ENCODE data around the gene BICD1.
A peak's percentile ranks its signal among the peaks of the same experiment; 100 is the strongest.

The BICD1 gene

DNA sequence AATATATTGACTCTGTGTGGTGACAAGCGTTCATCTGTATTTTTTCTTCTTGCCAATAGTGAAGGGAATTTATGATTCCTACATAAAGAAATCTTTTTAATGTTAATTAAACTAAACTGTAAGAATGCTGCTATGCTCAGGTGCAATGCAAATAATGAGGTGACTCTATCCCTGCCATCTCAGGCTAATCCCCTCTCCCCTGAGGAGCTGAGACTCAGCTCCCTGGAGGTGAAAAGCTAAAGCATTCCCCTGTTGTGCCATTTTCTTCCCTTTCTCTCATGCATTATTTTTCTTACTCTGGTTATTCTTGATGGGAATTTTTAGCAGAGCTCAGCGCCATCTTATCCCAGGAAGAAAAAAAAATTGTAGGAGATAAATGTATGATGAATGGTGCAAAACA, 178.8 kb downstream of the BICD1 start:
- DNase-seq = no peak

DNA sequence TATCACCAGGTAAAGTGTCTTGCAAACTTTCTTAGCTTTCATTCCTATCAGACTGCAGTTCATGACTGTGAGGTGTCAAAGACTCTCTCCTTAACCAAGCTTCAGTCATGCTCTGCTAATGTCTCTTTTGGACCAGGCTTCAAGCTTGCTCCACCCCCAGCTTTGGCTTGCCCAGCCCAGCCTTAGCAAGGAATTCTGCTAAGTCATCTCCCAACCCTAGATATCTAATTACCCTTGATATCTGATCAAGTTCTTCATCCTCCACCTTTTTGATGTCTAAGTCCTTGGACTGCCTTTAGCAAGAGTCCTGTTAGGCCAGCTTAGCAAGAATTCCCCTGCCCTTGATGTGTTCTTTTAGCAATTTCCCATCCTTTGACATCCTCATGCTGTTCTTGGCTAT, 183.8 kb downstream of the BICD1 start:
- no peak for DNase-seq

DNA sequence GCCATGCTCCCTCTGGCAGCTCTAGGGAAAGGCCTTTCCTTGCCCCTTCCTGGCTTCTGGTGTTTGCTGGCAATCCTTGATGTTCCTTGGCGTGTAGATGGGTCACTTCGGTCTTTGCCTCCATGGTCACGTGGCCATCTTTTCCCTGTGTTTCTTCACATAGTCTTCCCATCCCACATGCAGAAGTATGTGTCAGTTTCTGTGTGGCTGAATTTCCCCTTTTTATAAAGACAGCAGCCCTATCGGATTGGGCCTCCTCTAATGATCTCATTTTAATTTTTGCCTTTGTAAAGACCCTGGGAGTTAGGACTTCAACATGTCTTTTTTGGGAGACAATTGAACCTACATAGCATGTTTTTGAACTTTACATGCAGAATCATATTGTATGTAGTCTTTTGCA, 185.5 kb downstream of the BICD1 start:
- DNase-seq = no peak

DNA sequence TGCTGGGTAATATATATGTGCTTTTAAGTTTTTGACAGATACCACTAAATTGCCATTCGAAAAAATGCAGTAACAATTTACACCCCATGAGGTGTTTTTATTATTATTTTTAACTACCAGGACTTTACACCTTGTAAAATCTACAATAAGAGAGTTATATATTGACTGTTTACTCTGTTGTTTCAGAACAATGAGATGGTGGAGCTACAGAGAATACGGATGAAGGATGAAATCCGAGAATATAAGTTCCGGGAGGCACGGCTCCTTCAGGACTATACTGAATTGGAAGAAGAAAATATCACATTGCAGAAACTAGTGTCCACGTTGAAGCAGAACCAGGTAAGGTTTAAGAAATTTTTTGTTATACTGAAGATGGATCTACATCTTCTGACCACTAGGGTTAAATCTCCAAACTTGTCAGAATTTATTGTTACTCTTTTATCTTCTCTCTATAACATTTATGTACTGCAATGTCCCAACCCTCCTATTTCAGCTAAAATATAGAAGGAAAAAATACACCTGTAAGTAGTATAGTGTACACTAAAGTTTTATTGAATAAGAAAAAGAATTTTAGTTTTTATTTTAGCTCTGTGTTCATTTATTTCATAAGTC, 187.3 kb downstream of the BICD1 start:
- no peak for DNase-seq

DNA sequence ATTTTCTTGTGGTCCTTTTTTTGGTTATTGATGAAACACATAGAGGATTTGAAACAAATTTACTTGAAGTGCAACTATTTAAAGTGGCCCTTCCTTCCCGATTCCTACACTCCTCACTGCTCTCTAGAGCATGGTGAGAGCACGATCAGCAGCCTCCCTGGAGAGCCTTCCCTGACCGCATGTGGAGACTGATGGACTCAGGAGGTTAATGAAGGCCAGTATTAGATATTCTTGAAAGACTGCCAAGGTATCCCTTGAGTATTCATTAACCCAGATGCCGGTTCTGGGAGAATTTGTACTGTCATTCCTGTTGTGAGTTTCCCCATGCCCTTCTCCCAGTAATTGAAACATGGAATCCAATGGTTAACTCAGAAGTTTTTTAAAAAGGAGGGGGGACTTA, 189.9 kb downstream of the BICD1 start:
- DNase-seq = no peak

DNA sequence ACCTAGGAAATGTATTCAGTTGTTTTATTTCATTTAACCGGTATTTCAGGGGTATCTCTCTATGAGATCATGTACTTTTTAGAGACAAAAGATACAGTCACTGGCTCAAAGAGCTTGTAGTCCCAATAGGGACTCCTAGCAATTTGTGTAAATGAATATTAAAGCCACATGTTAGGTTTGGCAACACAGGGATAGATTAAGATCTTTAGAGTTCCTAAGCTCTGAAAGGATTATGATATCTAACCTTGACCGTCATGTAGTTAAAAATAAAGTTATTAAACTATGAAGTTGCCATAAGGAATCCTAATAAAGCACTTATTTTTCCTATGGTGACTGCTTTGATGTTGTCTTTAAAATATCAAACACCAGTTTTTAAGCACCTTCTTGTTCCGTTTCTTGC, 192.3 kb downstream of the BICD1 start:
- DNase-seq = no peak

DNA sequence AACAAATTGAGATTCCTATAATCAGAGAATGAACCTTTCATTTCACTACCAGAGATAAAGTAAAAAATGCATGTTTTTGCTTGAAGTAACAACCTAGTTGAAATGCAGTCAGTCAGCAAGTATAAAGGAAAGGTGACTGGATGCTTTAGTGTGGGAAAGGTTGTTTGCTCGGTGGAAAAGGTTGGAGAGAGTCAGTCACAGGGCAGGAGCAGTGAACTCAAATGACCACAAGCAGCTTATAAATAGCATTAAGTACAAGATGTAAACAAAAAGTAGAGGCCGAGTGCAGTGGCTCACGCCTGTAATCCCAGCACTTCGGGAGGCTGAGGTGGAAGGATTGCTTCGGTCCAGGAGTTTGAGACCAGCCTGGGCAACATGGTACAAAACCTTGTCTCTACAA, 194.6 kb downstream of the BICD1 start:
- DNase-seq = no peak

DNA sequence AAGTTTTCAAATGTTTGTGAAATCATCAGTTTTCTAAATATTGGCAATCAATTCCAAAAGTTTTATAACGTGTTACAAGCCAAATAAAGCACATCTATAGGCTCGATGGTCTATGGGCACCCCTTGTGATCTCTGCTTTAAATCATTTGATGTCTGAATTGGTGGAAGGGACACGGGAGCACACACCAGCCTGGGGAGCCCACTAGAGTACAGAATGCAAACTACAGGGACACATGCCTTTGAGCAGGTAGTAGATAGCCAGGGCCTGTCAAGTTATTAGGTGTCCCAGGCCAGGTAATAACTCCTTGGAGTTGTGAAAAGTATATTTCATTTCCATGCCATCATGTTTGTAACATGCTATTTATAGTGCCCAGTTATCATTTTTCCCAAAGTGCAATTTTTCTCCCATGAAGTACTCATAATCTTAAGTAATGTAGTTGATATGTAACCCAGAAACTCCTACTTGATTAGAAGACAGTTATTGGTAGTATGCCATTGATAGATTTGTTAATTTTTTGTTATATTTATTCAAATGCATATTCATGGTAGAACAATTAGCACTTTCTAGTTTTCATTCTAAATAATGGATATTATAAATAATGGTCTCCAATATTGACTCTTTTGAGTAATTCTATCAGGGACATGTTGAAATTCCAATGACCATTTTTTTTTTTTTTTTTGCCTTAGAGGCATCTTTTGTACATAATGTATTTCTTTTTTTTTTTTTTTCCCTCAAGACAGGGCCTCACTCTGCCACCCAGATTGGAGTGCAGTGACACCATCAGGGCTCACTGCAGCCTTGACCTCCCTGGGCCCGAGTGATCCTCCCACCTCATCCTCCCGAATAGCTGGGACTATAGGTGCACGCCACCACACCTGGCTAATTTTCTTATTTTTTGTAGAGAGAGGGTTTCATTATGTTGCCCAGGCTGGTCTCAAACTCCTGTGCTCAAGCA, 195.8 kb downstream of the BICD1 start:
- peak; percentile 5 for DNase-seq

DNA sequence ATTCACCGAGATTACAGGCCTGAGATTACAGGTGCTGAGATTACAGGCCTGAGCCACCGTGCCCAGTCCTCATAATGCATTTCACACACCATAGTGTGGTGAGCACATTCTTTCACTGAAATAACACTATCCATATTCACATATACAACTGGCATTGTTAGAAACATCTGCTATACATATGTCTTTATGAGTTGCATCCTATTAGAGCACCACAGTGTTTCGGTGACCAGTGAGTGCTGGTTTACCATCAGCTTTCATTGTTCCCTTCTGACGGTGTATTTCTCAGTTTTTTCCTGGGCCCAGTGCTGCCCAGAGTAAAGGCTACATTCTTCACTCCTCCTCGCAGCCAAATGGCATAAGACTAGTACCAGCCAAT, 196.5 kb downstream of the BICD1 start:
- no peak for DNase-seq

DNA sequence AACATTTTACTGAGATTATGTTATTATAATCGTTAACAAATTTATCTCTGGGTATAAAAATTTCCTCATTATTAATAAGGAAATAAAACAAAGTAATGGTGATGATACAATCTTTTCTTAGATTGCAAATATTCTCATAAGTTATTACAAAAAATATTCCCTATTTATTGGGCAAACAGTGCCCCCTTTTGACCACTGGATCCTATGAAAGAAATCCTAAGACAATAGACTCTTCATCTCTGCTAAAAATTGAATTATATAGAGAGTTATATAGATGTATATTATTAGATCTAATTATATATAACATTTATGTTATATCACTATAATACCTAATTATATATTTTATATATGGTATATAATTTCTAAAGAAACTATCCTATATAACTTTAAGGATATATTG, 198.5 kb downstream of the BICD1 start:
- DNase-seq = no peak

DNA sequence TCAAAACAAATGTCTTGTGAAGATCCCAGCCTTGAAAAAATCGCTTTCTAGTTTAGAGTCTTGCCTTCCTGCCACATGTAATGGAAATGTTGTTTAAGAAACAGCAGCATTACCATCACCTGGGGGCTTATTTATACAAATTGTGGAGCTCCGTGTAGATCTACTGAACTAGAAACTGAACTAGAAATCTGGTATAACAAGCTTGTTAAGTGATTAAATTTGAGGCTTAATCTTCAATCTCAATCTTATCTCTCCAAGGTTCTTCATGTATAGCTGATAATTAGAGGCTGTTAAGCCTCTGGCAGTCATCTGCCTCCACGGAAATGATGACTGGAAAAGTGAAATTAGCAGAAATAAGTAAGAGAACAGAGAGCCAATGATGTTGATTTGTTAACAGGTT, 200.7 kb downstream of the BICD1 start:
- no peak for DNase-seq

DNA sequence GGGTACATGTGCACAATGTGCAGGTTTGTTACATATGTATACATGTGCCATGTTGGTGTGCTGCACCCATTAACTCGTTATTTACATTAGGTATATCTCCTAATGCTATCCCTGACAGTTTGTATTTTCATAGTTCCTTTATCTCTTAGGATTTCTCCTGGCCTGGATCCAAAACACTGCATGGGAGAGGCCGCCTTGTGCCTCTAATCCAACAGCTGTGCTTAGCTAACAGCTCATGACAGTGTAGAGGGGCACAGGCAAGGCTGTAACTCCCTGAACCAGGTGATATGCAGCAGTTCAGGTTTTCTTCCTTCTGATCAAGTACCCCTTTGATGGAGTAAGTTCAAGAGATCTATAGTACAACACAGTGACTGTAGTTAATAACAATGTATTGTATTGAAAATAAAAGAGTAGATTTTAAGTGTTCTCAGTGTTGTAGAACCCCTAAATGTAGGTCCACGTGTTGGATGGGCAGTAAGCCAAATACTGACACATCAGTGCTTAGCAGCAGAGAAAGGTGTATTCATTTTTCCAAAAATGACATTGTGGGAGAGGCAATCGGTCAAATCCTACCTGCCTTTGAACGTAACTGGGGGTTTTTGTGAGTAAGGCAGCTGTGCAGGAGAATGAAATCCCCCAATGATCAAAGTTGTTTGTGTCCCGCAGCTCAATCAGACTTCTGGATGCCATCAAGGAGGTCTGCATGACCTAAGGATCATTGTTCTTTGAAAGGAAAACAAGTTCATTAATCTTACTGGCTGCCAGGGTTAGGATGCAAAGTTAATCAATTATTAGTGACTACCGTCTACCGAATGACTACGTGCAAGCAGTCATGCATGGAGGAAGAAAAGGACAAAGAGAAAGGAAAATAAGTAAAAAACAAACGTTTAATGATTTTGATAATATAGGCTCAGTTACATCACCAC, 203.4 kb downstream of the BICD1 start:
- DNase-seq = no peak

DNA sequence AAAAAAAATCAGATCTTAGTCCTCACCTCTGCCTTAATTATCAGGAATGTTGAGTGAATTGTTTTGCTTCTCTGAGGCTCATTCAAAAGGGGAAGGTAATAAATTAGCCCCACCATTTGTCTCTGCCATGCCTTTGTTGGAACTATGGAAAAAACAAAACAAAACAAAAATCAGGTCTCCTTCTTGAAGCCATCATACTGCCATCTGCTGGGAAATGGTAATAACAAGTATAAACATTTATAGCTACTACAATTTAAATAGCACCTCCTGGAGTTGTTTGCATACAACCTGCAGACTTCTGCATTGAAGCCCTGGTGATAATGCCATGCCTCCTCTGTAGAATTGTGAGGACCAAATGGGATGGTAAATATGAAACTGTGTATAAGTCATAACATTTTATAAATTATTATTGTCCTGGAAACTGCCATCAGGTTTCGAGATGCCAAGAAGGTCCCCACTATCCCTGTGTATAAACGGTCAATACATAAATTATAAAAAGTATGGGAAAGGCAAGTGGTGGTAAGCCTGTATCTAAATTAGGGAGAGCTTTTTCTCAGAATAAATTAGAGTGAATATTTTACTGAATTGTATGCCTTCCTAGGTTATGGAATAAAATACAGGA, 205.5 kb downstream of the BICD1 start:
- DNase-seq = peak; percentile 50

DNA sequence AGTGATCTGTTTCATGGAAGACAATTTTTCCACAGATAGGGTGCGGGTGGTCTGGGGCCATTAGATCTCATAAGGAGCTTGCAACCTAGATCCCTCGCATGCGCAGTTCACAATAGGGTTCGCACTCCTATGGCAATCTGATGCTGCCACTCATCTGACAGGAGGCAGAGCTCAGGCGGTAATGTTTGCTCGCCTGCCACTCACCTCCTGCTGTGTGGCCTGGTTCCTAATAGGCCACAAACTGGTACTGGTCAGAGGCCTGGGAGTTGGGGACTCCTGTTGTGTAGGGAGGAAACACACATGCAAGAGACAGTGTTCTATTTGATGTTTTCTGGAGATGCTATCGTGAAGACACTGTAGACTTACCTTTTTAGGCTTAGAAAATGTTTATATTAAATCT, 215.7 kb downstream of the BICD1 start:
- DNase-seq = peak; percentile 13

DNA sequence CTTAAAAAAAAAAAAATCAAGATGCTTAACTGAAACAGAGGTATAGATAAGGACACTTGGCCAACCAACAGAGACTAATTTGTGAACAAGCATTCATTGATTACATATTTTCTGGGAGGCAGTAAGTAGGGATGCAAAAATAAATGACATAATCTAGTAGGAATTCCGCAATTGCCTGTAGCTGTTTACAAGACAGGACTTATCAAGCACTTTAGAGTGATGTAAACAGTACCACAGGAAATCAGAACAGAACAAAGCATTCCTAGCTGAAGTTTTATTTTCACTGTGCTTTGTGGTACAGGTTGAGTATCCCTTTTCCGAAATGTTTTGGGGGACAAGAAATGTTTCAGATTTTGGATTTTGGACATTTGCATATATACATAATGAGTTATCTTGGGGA, 224.5 kb downstream of the BICD1 start:
- no peak for DNase-seq

DNA sequence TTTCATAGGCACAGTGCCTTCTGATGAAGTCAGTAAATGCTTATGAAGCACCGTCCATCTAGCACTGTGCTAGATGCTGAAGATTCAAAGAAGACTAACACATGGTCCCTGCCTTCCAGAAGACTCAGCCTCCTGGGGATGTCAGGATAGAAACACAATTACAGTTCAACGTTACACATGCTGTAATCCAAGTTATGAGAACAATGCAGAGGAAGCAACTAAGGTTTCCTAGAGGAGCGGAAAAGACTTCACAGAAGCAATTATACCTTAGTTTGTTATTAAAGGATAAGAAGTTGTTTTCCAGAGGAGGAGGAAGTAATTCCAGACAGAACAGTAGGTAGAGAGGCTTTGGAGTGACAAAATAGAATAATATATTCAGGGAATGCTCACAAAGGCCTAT, 225.8 kb downstream of the BICD1 start:
- no peak for DNase-seq

DNA sequence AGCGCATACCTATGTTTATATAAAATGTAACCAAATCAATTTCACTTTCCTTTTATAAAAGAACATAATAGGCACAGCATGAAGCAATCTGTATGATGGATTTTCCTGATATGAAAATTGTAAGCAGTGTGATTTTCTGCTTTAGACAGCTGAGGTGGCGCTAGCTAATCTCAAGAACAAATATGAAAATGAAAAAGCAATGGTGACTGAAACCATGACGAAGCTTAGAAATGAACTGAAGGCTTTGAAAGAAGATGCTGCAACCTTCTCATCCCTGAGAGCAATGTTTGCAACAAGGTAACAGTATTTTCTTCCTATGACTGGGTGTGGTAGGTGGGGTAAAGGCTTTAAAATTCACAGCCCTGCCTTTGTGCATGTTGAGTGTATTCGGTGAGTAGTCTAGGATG, 227.7 kb downstream of the BICD1 start:
- no peak for DNase-seq

DNA sequence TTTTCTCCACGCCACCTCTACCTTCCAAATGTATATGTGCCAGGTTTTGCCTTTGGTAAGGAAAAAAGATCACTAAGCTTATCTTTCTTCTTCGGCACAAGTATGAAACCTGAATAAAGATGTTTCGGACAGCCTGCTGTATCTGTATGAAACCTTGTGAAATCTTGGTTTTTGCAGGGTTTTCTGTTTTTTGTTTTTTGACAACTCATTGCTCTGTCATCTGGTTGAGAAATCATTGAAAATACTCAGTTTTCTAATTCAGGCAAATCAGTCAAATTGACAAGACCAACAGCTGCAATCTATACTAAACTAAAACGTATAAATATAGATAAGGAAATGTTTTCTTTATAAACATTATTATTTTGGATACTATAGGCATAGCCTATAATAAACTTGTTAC, 229.6 kb downstream of the BICD1 start:
- DNase-seq = no peak

DNA sequence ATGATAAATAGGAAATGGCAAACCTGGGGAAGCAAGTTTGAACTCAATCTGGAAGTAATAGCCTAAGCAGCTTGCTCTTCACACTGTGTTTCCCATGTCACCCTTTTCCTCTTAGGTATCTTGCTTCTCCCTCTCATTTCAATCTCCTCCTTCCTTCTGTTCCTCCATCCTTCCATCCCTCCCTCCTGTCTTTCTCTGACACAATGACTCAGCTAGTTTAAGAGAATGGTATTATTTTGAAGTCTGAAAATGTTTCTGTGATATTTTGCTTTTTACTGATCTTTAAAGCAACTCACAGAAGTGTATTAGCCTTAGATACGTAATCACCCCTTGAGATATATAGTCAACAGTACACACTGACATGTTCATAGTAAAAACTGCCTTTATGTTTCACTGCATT, 236.8 kb downstream of the BICD1 start:
- no peak for DNase-seq

DNA sequence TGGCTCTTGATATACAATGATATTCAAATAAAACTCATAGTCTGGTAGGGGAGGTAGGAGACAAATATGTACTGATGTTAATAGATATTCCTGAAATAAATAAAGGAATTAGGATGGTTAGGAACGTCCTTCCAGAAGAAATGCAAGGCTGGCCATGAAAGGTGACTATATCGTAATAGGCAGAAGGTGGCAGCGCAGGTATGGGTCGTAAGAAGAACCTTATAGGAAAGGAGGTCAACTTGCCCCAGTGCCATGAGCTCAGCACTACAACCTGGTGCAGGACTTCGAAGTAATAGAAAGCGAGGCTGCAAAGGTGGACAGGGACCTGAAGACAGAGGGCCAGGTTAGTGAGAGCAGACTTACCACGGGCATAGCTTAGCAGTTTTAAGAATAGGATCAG, 237.4 kb downstream of the BICD1 start:
- DNase-seq = no peak

DNA sequence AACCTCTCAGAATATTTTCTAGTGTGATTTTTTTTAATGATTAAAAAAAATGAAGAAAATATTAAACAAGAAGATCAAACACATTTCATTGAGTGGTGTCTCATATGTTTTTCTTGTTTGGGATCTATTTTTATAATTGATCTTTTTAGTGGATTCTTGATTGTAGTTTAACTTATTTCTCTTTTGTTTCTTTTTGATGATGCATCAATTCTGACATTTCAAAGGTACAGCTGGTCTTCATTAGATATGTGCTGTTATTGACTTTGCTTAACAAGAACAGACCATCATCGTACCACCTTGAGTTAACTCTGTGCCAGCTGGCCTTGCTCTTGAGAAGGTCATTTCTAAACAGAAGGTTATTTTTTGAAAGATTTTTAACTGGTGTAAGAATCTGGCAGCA, 246.9 kb downstream of the BICD1 start:
- no peak for DNase-seq

DNA sequence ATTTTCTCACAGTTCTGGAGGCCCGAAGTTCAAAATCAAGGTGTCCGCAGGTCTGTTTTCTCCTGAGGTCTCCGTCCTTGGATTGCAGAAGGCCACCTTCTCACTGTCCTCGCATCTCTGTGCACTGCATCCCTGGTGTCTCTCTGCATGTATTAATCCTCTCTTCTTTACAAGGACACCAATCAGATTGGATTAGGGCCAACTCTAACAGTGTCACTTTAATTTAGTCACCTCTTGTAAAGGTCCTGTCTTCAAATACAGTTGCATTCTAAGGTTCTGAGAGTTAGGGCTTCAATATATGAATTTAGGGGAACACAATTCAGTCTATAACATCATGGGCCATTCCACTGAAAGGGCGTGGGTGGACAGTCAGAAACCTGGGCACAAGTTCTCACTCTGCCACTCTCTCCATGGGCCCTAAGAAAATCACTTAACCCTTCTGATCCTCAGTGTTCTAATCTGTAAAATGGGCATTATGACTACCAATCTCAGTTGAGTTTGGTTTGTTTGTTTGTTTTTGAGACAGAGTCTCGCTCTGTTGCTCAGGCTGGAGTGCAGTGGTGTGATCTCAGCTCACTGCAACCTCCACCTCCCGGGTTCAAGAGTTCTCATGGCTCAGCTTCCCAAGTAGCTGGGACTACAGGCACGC, 251.1 kb downstream of the BICD1 start:
- no peak for DNase-seq

DNA sequence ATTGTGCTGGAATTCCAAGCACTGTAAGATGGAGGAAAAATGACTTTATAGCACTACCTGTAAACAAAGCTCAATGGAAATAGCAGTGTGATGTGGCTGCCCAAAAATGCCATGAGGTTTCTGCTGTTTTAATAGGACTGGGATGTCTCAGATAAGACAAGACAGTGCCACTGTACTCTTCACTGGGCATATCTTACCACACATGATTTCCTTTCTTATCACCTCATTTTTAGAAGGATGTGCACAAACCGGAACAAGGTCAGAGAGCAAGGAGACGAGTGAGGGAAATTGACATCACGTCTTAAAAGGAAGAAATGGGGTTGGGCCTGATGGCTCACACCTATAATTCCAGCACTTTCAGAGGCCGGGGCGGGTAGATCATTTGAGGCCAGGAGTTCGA, 254.3 kb downstream of the BICD1 start:
- DNase-seq = no peak
